ENCODE data around the gene PARVA. TPM values are rescaled to one million over a fixed set of nuclear protein-coding genes. Genes with fewer than 3 reads are reported as not detected.
"Not testable (repeated sequence)": the region's sequence is repeated elsewhere in the genome, so short reads cannot be mapped to it uniquely, and the experiment has no call there.

The PARVA gene, protein sequence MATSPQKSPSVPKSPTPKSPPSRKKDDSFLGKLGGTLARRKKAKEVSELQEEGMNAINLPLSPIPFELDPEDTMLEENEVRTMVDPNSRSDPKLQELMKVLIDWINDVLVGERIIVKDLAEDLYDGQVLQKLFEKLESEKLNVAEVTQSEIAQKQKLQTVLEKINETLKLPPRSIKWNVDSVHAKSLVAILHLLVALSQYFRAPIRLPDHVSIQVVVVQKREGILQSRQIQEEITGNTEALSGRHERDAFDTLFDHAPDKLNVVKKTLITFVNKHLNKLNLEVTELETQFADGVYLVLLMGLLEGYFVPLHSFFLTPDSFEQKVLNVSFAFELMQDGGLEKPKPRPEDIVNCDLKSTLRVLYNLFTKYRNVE
- 105 TPM for total RNA-seq

DNA sequence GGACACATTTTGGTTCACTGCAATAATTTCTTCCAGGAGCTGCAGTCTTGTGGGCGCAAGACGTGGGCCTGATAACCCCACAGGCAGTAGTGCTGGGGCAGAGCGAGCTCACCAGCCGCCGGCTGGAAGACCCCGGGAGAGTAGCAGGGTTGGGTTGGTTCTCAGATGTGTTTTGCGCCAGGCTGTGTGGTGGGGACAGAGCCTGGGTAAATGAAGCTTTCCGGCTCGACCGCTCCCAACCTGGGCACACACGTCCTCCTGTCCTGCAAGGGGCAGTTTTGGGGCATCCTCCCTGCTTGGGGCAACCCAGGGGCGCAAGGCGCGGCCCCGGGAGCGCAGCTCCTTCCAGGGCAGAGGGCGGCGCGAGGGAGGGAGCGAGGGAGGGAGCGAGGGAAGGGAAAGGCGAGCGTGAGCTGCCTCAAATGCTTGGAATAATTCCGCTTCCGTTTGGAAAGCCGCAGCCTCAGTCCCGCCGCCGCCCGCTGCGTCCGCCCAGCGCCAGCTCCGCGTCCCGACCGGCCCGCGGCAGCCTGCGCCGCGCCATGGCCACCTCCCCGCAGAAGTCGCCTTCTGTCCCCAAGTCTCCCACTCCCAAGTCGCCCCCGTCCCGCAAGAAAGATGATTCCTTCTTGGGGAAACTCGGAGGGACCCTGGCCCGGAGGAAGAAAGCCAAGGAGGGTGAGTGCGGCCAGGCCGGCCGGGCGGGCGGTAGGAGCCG, at the start of gene PARVA:
Gene PARVA, plus strand, starts transcription at position 466 of the 718 bp plus-strand sequence. Its CDS starts 77 bp downstream, at position 543.
- peak; percentile 61 for DNase-seq (ENCODE audit: low spot score)

DNA sequence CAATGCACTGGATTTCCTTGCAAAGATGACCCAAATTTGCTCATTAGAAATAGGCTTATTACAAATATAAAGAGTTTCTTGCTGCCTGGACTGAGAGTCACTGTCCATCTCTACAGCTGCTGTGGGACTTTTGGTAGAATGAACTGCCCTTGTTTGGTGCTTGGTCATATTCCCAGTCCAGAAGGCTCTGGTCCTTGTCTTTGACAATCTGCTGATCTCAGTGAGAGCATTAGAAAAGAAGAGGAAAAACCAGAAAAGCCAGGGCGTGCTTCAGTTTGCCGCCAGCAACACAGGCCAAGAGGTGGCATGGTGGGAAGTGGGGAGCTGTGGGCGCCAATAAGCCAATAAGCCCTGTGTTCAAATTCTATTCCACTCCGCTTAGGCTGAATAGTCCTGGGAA, 48.2 kb upstream of the PARVA start:
- DNase-seq (ENCODE audit: low spot score), result no peak

DNA sequence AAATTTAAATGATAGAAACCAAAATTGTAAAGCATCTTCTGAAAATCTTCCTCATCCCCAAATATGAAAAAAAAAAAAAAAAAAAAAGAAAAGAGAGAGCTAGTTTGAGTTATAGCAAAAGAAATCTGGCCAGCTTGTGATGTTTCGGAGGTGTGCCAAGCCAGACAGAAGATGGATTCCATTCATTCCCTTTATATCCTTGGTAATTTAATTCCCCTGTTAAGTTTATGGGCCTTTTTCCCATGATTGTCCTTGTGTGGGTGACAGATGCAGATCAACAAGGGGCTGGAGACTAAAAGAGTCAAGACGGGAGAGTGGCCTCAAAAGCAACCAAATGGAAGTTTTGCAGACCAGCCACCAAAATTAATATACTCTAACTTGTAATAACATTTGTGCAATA, 47.6 kb upstream of the PARVA start:
- no peak for DNase-seq (ENCODE audit: low spot score)

DNA sequence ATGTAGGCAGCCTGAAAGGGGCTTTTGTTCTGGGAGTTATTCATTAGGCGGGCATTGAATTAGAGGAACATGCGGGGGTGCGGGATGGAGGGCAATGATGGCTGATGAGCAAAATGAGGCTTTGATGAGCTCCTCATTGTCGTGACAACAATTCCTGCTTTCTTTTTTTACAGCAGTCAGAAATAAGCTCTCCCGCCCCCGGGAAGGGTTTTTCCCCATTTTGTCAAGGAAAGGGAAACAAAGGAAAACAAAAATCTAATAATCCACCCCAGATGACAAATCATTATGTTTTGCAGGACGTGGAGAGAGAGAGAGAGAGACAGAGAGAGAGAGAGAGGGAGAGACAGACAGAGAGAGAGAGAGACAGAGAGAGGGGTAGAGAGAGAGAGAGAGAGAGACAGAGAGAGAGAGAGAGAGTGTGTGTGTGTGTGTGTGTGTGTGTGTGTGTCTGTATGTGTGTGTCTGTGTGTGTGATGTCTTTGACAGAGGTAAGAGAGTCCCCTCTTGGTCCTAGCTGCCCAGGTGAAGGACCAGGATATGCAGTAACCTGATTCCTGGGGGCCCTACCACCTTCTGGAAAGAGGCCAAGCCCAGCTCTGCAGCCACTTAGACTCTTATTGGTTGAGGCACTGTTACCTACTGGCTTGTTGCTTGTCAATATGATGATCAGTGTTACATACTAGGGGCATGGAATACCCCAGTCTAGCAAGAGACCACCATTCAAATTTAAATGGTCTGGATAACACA, 46.7 kb upstream of the PARVA start:
- no peak for DNase-seq (ENCODE audit: low spot score)

DNA sequence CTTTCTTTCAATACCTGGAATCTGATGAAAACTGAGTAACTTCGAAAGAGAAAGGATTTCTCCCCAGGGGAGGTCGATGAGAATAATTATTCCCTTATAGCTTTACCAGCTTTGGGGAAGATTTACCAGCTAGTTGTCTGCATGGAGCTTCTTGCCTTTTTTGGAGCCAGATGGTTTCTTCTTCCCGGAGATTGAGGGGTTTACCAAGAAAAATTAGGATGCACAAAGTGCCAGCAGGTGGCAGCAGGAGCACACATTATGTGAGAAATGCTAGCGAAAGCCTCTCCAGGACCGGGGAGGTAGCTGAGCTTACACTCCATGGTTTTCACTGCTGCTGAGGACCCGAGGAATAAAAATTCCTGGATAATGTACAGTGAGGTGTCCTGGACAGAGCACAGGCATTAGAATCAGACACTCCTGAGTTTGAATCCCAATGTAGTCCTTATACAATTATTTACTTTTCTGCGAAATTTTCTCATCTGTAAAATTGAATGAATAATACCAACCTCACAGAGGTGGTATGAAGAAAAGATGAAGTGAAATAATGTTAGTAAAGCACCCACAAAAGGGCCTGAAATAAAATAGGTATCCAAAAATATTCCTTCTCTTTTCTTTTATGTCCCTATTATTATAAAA, 46.0 kb upstream of the PARVA start:
- DNase-seq (ENCODE audit: low spot score), result peak; percentile 87

DNA sequence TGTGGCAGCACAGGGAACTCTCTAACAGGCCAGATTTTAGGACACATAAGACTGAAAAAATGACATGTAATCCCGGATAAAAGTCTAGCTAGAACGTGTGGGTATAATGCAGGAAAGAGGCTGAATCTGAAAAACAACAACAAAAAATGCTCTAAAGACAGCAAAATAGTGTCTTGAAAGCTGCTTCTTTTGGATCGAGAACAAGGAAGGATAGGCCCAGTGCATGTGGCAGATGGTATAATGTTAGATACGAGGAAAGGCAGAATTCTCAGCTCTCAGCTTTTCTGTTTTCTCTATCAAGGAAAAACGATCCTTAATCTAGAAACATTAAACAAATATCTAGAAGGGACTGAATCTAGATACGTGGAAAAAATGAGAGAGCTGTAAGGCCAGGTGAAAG, 33.8 kb upstream of the PARVA start:
- DNase-seq (ENCODE audit: low spot score), result no peak

DNA sequence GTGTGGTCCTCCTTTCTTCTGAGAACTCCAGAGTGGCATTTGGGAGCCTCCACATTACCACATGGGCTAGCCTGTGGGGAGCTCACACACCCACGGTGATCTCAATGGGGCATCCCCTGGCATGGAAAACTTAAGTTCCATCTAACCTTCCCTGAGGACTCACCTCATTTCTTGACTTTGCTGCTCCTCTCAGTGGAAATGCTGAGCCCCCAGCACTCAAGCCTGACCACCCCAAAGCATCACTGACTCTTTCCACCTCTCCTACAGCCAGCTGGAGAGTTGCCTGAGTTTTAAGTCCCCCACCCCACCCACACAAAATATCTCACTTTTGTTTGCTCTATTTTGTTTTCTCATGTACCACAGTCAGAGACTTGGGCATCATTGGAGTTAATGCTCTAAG, 23.8 kb upstream of the PARVA start:
- DNase-seq (ENCODE audit: low spot score), result no peak

DNA sequence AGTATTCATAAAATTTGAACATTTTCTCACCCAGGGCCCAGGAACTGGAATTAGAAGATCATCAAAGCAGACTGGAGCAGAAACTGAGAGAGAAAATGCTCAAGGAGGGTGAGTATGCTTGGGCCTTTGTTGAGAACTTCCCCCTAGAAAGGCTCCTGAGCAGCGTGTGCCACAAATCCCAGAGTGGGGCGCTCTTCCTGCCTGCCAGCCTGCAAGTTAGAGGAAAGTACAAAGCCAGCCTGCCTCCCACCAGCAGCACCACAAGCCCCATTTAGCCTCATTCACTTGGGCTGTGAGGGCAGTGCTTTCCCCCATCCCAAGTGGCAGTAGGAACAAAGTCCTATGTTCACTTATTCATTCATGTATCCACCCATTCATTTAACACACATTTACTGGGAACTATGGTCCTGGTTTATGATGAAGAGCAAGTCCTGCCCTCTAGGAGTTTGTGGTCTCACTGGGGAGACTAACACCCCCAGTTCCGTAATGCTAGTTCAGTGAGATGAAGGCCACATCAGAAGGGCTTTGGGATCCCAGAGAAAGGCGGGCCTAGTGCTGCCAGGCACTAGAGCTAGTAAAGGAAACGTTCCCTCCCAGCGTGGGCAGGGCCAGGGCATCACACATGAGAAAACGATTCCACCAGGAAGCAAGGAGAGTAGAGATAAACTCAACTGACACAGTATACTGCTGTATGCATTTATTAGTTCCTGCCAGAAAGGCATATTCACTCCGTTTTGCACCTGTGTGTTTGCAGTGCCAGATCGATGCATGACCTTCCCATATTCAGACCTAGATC, 22.4 kb upstream of the PARVA start:
- no peak for DNase-seq (ENCODE audit: low spot score)

DNA sequence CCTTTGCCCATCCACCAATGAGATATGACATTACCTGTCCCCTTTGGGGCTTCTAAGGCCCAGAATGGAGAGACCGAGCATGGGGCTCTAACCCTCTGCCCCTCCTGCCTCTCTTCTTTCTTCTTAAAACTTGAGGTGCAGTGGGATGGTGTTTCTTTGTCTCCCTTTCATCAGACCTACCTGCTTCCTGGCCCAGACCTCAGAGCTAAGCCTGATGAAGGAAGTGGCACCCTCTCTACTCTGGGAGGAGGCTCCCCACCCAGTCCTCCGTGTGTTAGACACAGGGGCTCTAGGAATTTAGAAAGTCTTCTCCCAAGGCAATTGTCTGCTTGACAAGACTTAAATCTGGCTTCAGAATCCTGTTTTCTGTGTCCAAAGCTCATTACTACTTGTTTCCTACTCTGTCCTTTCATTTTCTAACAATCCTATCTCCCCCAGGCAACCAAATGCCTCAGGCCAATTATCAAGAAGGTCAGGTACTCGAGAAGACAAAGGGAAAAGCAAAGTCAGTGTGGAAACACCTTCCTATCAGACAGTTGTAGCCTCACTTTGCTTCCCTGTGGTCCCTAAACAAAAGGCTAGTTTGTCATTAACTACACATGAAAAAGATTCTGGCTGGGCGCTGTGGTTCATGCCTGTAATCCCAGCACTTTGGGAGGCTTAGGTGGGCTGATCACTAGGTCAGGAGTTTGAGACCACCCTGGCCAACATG, 20.3 kb upstream of the PARVA start:
- DNase-seq (ENCODE audit: low spot score), result no peak

DNA sequence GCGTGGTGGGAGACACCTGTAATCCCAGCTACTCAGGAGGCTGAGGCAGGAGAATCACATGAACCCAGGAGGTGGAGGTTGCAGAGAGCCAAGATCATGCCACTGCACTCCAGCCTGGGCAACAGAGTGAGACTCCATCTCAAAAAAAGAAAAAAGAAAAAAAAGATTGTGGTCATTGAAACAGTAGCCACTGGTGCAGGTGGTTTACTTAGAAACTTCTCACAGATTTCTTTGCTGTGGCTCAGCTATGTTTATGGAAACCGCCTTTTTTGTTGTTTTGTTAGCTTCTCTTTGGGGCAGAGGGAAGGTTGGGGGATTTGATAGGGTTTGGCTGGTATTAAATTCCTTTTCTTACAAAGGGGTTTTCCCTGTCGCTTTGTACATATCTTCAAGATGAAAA, 19.7 kb upstream of the PARVA start:
- not testable (repeated sequence) for DNase-seq (ENCODE audit: low spot score)

DNA sequence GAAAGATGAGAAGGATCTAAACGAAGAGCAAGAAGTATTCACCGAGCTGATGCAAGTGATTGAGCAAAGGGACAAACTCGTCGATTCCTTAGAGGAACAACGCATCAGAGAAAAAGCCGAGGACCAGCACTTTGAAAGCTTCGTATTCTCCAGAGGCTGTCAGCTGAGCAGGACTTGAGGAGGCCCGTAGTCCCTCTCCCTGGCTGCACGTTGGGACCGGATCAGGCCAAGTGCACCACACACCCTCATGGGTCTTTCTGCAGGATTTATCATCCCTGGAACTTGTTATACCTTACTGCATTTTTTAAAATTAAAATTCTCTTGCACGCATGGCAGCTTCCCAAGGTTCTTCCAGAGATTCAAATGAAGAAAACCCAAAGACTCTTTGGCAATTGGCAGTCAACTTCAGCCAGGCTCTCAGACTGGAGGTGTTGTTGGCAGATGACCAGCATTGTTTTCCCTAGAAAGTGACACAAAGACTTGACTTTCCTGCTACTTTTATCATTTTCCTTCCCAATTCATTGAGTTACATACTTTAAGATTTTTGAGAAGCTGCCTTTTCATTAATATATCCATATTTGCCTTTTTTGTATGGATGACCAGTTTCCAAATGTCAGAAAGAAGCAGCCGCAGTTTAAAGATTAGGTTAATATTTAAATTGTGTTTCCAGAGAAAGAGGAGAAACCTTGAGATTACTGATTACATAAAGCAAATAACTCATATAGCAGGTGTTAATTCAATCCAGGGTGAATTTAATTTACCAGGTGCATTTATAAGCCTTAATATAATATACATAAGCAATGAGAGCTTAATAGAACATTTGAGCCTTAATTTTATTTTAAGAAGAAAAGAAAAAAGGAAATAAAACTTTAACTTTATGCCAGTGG, 18.8 kb upstream of the PARVA start:
- no peak for DNase-seq (ENCODE audit: low spot score)

DNA sequence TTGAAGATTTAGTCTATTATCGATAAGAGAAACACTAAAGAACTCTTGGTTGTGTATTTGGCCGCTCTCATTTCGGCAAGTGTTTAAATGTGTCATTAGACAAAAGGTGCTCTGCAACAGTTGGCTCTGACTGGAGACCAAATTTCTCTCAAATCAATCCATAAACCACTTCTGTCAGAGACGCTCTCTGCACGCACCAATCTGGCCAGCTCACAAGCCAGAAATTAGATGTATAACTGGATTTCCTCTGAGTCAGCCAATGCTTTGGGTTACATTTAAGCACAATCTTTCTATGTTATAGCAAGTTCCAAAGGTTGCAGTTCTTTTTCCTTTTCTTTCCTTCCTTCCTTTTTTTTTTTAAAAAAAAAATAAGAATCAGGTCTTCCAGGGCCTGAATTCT, 17.6 kb upstream of the PARVA start:
- no peak for DNase-seq (ENCODE audit: low spot score)

DNA sequence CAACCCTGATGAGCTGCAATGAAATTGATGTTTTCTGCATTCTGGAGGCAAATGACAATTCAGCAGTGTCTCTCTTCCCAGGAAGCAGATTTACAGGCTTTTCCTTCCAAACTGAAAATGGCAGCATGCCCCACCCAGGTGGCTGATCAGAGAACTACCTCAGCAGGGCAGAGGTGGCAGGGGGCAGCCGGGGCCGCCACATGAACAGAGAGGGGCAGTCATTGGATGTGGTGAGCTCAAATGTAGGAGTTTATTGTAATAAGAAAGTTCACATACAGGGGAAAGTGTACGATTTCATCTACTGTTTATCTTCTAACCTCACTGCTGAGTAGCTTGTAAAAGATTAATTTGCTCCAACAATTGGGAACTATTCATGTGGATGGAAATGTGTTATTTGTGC, 15.7 kb upstream of the PARVA start:
- DNase-seq (ENCODE audit: low spot score), result no peak

DNA sequence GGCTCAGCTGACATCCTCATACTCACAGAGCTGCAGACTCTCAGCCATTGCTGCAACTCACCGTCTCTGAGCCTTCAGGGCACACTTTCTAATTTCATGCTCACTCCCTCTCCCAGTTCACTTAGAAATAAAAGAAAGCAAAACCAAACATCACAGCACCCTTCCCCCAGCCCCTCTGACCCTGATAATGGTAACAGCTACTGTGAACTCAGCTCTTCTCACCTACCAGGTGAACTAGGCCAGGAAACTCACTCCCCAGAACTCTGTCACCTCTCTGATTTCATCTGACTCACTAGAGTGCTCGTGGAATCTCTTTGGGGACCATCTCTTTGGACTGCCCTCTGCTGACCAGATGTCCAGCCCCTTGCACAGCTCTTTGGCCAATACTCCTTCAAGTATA, 14.5 kb upstream of the PARVA start:
- DNase-seq (ENCODE audit: low spot score), result no peak

DNA sequence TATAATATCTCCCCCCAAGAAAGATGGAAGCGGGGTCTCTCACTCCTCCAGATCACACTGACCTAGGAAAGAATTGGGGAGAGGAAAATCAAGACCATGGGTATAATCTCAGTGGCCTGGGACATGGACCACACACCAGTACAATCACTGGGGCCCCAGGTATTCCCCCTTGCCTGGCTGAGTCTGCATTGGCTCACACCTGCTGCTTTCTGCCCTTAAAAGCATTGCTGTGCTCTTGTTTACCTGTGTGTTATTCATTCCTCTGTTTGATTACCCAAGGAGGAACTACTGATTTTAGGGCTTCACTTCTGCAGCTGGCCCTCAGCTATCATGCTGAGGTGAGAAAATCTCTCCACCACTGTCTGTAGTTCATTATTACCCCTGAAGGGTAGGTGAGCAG, 14.0 kb upstream of the PARVA start:
- DNase-seq (ENCODE audit: low spot score), result no peak

DNA sequence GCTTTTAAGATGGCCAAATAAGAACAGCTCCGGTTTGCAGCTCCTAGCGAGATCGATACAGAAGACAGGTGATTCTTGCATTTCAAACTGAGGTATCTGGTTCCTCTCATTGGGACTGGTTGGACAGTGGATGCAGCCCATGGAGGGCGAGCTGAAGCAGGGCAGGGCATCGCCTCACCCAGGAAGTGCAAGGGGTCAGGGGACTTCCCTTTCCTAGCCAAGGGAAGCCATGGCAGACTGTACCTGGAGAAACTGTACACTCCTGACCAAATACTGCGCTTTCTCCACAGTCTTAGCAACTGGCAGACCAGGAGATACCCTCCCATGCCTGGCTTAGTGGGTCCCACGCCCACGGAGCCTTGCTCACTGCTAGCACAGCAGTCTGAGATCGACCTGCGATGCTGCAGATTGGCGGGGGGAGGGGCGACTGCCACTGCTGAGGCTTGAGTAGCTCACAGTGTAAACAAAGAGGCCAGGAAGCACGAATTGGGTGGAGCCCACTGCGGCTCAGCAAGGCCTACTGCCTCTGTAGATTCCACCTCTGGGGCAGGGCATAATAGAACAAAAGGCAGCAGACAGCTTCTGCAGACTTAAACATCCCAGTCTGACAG, 11.3 kb upstream of the PARVA start:
- DNase-seq (ENCODE audit: low spot score), result peak; percentile 80

DNA sequence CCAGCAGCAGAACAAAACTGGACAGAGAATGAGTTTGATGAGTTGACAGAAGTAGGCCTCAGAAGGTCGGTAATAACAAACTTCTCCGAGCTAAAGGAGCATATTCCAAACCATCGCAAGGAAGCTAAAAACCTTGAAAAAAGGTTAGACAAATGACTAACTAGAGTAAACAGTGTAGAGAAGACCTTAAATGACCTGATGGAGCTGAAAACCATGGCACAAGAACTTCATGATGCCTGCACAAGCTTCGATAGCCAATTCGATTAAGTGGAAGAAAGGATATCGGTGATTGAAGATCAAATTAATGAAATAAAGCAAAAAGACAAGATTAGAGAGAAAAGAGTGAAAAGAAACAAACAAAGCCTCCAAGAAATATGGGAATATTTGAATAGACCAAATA, 10.3 kb upstream of the PARVA start:
- DNase-seq (ENCODE audit: low spot score), result not testable (repeated sequence)

DNA sequence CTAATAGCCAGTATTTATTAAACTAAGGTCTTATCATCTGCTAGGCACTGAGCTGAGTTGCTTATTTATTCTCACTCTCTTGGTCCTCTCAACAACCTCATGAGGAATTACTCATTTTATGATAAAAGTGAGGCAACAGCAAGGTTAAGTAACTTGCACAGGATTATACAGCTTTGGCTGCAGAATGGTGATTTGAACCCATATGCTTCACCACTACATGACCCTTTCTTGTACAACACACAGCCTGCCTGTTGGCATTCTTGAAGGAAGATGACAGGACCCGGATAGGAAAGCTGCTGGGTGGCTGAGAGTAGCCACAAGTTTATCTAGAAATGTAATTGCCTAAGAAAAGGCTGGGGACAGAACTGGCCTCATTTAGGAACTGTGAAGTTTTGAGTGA, 5.3 kb upstream of the PARVA start:
- DNase-seq (ENCODE audit: low spot score), result no peak

DNA sequence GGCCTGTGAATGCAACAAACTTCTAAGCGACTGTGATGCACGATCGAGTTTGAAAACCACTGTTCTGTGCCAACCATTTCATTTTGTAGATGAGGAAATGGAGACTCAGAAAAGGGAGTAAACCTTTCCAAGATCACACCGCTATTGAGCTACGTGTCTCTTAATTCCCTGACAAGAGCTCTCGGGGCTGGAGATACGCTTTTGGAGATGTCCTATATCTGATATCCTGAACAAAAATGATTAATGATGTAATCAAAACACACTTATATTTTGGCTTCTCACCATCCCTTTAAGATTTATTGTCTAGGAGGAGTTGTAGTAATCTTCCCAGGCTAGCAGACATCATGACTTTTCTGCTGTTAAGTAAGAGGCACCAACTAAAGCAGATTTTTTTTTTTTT, 1.7 kb upstream of the PARVA start:
- DNase-seq (ENCODE audit: low spot score), result no peak

Data from mucosa of gallbladder (tissue), 1 donor.